OCI-LY3 (cell line): ENCODE data around the gene SCNN1A.

Source experiments
- H2AFZ ChIP-seq: fragments of 200-600, 300-600 bp; shearing (Covaris generic); 2 replicates; pipeline ENCODE4 v1.6.0; 2014; ENCODE audit warnings: antibody characterized with exemption, low read depth, low read length
- H3K27ac ChIP-seq: fragments of 200-600, 300-600 bp; sonication (generic); 2 replicates; pipeline ENCODE4 v1.5.1; 2014; ENCODE audit warnings: mild to moderate bottlenecking, low read length, moderate library complexity, mixed read lengths
- H3K27me3 ChIP-seq: fragments of 200-600, 300-600 bp; sonication (generic); 2 replicates; pipeline ENCODE4 v1.6.1; 2014; ENCODE audit warnings: low read depth, low read length, mixed read lengths
- H3K36me3 ChIP-seq: fragments of 200-600, 300-600 bp; sonication (generic); replicated peaks from 2 replicates; pipeline ENCODE3; 2014; ENCODE audit warnings: low read depth, low read length, mixed read lengths
- H3K4me1 ChIP-seq: fragments of 300-600, 200-600 bp; sonication (generic); 2 replicates; pipeline ENCODE4 v1.6.1; 2014; ENCODE audit warnings: low read length, mixed read lengths
- H3K4me2 ChIP-seq: fragments of 200-600, 300-600 bp; sonication (generic); 2 replicates; pipeline ENCODE4 v1.6.1; 2014; ENCODE audit warnings: low read length, mixed read lengths
- H3K4me3 ChIP-seq: fragments of 300-600, 200-600 bp; sonication (generic); 2 replicates; pipeline ENCODE4 v1.5.1; 2014; ENCODE audit warnings: antibody characterized with exemption, mild to moderate bottlenecking, low read length, moderate library complexity
- H3K79me2 ChIP-seq: fragments of 300-600, 200-600 bp; shearing (Covaris generic); 2 replicates; pipeline ENCODE4 v1.6.1; 2014; ENCODE audit warnings: mild to moderate bottlenecking, low read length, mixed read lengths
- H3K9ac ChIP-seq: fragments of 300-600, 200-600 bp; shearing (Covaris generic); 2 replicates; pipeline ENCODE4 v1.6.0; 2014; ENCODE audit warnings: mild to moderate bottlenecking, low read length, moderate library complexity
- H3K9me3 ChIP-seq: fragments of 200-600, 300-600 bp; shearing (Covaris generic); 2 replicates; pipeline ENCODE4 v1.6.1; 2014; ENCODE audit warnings: low read length, mixed read lengths; ENCODE audit not compliant: insufficient read depth
- H4K20me1 ChIP-seq: fragments of 200-600, 300-600 bp; sonication (generic); 2 replicates; pipeline ENCODE4 v1.6.1; 2016; ENCODE audit warnings: low read length, mixed read lengths; ENCODE audit not compliant: insufficient read depth
- EZH2phosphoT487 ChIP-seq: fragments of 200-600 bp; shearing (Covaris generic); IDR thresholded peaks from 2 replicates; pipeline ENCODE4 v1.6.1; 2018; ENCODE audit warnings: antibody characterized with exemption, mixed run types, low read depth
- TF ChIP-seq, protein P1 (sequence below): fragments of 200-600, 300-600 bp; sonication (generic); IDR thresholded peaks from 2 replicates; pipeline ENCODE4 v1.5.1; 2014; ENCODE audit warnings: antibody characterized with exemption, low read length, low read depth

Gene SCNN1A

DNA sequence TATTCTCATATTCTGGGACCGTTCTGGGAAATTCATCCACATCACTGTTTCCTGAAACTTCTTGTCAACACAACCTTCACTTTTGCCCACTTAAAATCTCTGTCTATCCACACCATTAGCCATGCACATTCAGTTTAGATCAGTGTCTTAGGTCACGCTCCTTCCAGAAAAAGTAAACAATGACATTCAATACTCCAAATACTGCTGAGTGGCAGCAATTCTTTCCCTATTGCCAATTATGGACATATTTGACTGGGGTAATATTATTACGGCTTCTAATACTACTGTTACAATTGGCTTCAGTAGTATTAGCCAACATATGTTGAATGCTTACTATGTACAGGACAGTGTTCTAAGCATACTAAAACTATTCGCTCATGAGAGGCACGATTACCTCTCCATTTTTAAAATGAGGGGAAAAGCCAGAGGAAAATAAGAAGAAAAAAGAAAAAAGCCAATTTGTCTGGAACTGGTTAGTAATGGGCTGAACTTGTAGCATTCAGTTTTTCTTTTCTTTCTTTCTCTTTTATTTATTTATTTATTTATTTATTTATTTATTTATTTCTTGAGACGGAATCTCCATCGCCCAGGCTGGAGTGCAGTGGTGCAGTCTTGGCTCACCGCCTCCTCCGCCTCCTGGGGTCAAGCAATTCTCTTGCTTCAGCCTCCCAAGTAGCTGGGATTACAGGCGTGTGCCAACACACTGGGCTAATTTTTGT, 32.0 kb upstream of the SCNN1A start:
- no peak overlapping the region for H3K4me3 ChIP-seq
- H2AFZ ChIP-seq = no peak overlapping the region
- no peak for TF ChIP-seq EZH2phosphoT487
- TF ChIP-seq, protein P1, sequence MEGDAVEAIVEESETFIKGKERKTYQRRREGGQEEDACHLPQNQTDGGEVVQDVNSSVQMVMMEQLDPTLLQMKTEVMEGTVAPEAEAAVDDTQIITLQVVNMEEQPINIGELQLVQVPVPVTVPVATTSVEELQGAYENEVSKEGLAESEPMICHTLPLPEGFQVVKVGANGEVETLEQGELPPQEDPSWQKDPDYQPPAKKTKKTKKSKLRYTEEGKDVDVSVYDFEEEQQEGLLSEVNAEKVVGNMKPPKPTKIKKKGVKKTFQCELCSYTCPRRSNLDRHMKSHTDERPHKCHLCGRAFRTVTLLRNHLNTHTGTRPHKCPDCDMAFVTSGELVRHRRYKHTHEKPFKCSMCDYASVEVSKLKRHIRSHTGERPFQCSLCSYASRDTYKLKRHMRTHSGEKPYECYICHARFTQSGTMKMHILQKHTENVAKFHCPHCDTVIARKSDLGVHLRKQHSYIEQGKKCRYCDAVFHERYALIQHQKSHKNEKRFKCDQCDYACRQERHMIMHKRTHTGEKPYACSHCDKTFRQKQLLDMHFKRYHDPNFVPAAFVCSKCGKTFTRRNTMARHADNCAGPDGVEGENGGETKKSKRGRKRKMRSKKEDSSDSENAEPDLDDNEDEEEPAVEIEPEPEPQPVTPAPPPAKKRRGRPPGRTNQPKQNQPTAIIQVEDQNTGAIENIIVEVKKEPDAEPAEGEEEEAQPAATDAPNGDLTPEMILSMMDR = no peak
- no peaks in the 10 kb centered on the region for H4K20me1 ChIP-seq
- H3K4me1 ChIP-seq = no peaks in the 10 kb centered on the region
- peaks cover 7% of the 10 kb centered on the region for H3K27me3 ChIP-seq
- no peak overlapping the region for H3K27ac ChIP-seq
- no peak overlapping the region for H3K4me2 ChIP-seq
- no peaks in the 10 kb centered on the region for H3K79me2 ChIP-seq
- H3K9me3 ChIP-seq = no peaks in the 10 kb centered on the region
- no peak overlapping the region for H3K9ac ChIP-seq
- H3K36me3 ChIP-seq = no peaks in the 10 kb centered on the region

DNA sequence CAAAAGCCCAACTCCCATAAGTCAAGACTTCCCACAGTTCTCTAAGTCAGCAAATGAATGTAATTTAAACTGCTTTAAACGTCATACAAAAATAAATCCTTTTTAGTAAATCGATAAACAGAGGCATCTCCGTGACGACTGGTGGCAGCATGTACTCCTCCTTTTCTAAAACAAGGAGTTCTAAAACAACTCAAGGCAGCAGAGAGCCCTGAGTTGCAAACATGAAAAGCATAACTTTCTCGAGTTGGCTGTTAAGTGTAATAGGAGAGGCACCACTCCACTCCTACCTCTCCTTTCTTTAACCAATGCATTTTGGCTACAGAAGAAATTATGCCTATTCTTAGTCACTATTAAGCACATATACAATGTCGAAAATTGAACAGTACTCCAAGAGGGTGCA, 30.6 kb upstream of the SCNN1A start:
- no peaks in the 10 kb centered on the region for H3K4me1 ChIP-seq
- no peak overlapping the region for H2AFZ ChIP-seq
- no peak overlapping the region for H3K4me3 ChIP-seq
- no peaks in the 10 kb centered on the region for H3K79me2 ChIP-seq
- H3K4me2 ChIP-seq = no peak overlapping the region
- no peaks in the 10 kb centered on the region for H3K9me3 ChIP-seq
- H3K36me3 ChIP-seq = no peaks in the 10 kb centered on the region
- H3K9ac ChIP-seq = no peak overlapping the region
- peaks cover 7% of the 10 kb centered on the region for H3K27me3 ChIP-seq
- H3K27ac ChIP-seq = no peak overlapping the region
- no peaks in the 10 kb centered on the region for H4K20me1 ChIP-seq
- TF ChIP-seq, protein P1 = no peak
- TF ChIP-seq EZH2phosphoT487 = no peak

DNA sequence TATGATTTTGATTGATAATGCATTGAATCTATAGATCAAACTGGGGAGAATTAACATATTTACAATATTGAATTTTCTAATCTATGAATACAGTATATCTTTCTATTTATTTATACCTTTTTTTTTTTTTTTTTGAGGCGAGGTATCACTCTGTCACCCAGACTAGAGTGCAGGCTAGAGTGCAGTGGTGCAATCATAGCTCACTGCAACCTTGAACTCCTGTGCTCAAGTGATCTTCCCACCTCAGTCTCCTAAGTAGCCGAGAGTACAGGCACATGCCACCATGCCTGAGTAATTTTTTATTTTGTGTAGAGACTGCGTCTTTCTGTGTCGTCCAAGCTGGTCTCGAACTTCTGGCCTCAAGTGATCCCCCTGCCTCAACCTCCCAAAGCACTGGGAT, 29.0 kb upstream of the SCNN1A start:
- H3K36me3 ChIP-seq = no peaks in the 10 kb centered on the region
- no peaks in the 10 kb centered on the region for H3K79me2 ChIP-seq
- no peaks in the 10 kb centered on the region for H4K20me1 ChIP-seq
- no peak overlapping the region for H3K4me3 ChIP-seq
- no peak overlapping the region for H2AFZ ChIP-seq
- no peak overlapping the region for H3K4me2 ChIP-seq
- H3K9ac ChIP-seq = no peak overlapping the region
- TF ChIP-seq, protein P1 = no peak
- TF ChIP-seq EZH2phosphoT487 = no peak
- peaks cover 11% of the 10 kb centered on the region for H3K27me3 ChIP-seq
- no peaks in the 10 kb centered on the region for H3K4me1 ChIP-seq
- H3K27ac ChIP-seq = no peak overlapping the region
- H3K9me3 ChIP-seq = no peaks in the 10 kb centered on the region

DNA sequence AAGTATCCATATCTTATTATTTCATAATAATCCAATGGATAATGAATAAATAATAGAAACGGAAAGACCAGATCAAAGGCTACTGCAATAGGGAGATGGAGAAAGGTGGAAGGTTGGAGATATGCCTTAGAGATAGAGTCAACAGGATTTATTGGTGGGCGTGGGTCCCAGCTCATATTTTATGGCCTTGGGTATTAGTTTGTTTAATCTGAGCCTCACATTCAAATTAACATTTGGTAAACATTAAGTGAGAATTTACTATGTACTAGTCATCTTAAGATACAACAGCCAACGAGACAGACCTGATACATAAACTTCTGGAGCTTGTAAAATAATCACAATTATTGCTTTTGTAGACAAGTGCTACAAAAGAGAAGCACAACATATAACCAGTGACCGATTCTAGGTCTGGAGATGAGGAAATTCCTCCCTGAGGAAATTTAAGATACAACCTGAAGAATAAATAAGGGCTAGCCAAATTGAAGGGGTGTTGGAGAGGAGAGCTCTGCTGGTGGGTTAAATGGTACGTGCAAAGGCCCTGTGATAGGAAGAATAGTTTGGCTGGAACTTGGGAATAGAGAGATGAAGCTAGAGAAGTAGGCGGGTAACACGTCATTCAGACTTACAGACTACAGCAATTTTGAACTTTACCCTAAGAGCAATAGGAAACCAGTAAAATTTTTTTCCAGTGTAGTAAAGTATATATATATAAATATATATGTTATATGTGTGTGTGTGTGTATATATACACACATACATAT, 24.7 kb upstream of the SCNN1A start:
- TF ChIP-seq EZH2phosphoT487 = no peak
- TF ChIP-seq, protein P1 = no peak
- Histone ChIP-seq H2AFZ (no peak overlapping the region), H3K79me2 (no peaks in the 10 kb centered on the region), H4K20me1 (no peaks in the 10 kb centered on the region), H3K27ac (no peak overlapping the region), H3K36me3 (no peaks in the 10 kb centered on the region), H3K4me2 (no peak overlapping the region), H3K4me3 (no peak overlapping the region), H3K9me3 (no peaks in the 10 kb centered on the region), H3K9ac (no peak overlapping the region), H3K27me3 (peaks cover 15% of the 10 kb centered on the region), H3K4me1 (no peaks in the 10 kb centered on the region)
